ENCODE results near the gene IL12RB2.
A peak's percentile ranks its signal among the peaks of the same experiment; 100 is the strongest.
"Not testable (repeated sequence)": the region's sequence is repeated elsewhere in the genome, so short reads cannot be mapped to it uniquely, and the experiment has no call there.

Gene IL12RB2

GRCh38 chr1:67399199-67399993, 91.7 kb downstream of the IL12RB2 start:
- TF ChIP-seq PAX5 (IDR thresholded peaks at IDR 0.05; ENCODE audit: insufficient read depth, low read length, severe bottlenecking) (no peak), POLR2A (IDR thresholded peaks at IDR 0.05; ENCODE audit: low read depth, low read length) (0 out of 2 replicates have a peak, but pooled peaks have one; percentile 19)
- DNase-seq (ENCODE audit: insufficient read length, low spot score) (no peak), FAIRE-seq (no peak)

GRCh38 chr1:67400029-67400786, 92.5 kb downstream of the IL12RB2 start:
- FAIRE-seq, result not testable (repeated sequence)

DNA sequence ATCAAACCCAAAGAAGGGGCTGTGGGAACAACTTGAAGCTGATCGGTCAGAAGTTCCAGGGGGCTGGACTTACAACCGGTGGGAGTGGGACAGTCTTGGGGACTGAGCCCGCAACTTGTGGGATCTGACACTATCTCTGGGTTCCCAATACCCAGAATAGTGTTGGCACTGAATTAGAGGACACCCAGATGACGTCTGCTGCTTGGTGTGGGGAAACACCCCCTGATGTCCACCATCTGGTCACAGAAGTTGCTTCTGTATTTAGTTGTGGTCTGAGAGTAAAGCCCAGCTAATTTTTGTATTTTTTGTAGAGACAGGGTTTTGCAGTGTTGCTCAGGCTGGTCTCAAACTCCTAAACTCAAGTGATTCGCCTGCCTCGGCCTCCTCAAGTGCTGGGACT, 93.8 kb downstream of the IL12RB2 start:
- FAIRE-seq, result no peak

More at GRCh38 chr1:67400029-67400786, 92.5 kb downstream of the IL12RB2 start:
- DNase-seq (ENCODE audit: insufficient read length, low spot score), result not testable (repeated sequence)

DNA sequence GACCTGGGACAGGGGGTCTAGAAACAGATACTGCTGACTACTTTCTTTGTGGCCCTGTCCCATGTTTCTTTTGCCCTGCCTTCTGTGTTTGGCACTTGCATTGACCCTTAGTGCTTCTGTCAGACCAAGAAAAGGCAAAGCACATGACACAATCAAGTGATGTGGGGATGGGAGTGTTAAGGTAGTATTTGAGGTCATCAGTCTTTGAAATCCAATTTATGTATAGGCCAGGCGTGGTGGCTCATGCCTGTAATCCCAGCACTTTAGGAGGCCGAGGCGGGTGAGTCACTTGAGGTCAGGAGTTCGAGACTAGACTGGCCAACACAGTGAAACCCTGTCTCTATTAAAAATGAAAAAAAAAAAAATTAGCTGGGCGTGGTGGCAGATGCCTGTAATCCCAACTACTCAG, 96.5 kb downstream of the IL12RB2 start:
- TF ChIP-seq PAX5 (IDR thresholded peaks at IDR 0.05; ENCODE audit: insufficient read depth, low read length, severe bottlenecking), result no peak
- FAIRE-seq (no peak), DNase-seq (ENCODE audit: insufficient read length, low spot score) (no peak)

More for the DNA sequence above, 93.8 kb downstream of the IL12RB2 start:
- TF ChIP-seq TAF1 (IDR thresholded peaks at IDR 0.05; ENCODE audit: low read depth, low read length) (no peak), POLR2AphosphoS5 (IDR thresholded peaks at IDR 0.05; ENCODE audit: low read depth, low read length) (peak; percentile 64; the same call in 1 of the 2 replicates)
- DNase-seq (ENCODE audit: insufficient read length, low spot score), result no peak

- FAIRE-seq (no peak), DNase-seq (ENCODE audit: insufficient read length, low spot score) (no peak)
- TF ChIP-seq POU2F2 (IDR thresholded peaks at IDR 0.05; ENCODE audit: low read depth, low read length), result no peak
- TF ChIP-seq TAF1 (IDR thresholded peaks at IDR 0.05; ENCODE audit: low read depth, low read length), result no peak
- no peak for TF ChIP-seq PAX5 (IDR thresholded peaks at IDR 0.05; ENCODE audit: insufficient read depth, low read length, severe bottlenecking)
- no peak for TF ChIP-seq SPI1 (IDR thresholded peaks at IDR 0.05; ENCODE audit: low read depth, low read length)
- no peak for TF ChIP-seq POLR2AphosphoS5 (IDR thresholded peaks at IDR 0.05; ENCODE audit: low read depth, low read length)
- TF ChIP-seq POLR2A (IDR thresholded peaks at IDR 0.05; ENCODE audit: low read depth, low read length), result no peak
Measured at GRCh38 chr1:67405473-67406245, 98.0 kb downstream of the IL12RB2 start.

GRCh38 chr1:67407498-67407897, 99.8 kb downstream of the IL12RB2 start:
- TF ChIP-seq SPI1 (IDR thresholded peaks at IDR 0.05; ENCODE audit: low read depth, low read length), result no peak
- TF ChIP-seq POLR2A (IDR thresholded peaks at IDR 0.05; ENCODE audit: low read depth, low read length), result no peak
- TF ChIP-seq POU2F2 (IDR thresholded peaks at IDR 0.05; ENCODE audit: low read depth, low read length), result no peak
- no peak for TF ChIP-seq PAX5 (IDR thresholded peaks at IDR 0.05; ENCODE audit: insufficient read depth, low read length, severe bottlenecking)
- TF ChIP-seq TAF1 (IDR thresholded peaks at IDR 0.05; ENCODE audit: low read depth, low read length), result no peak
- no peak for TF ChIP-seq POLR2AphosphoS5 (IDR thresholded peaks at IDR 0.05; ENCODE audit: low read depth, low read length)
- no peak for FAIRE-seq

DNA sequence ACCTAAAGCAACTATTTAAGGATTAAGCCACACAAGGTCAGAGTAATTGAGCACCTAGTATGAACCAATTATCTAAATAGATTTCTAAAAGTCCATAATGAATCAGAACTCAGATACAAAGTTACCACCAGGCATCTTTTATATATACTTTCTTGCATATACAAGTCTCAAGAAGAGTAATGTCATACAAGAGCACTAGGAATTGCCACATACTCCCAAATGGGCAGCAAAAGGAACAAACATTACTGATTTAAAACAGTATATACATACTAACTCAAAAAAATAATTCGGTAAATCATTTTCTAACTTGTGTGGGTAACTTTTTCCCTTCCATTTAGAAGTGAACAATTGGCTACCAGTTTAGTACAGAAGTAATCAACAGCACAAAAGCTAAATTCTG, 100.5 kb downstream of the IL12RB2 start:
- no peak for FAIRE-seq

More at GRCh38 chr1:67407498-67407897, 99.8 kb downstream of the IL12RB2 start:
- DNase-seq (ENCODE audit: insufficient read length, low spot score), result no peak

GRCh38 chr1:67413101-67413500, 105.4 kb downstream of the IL12RB2 start:
- TF ChIP-seq SPI1 (IDR thresholded peaks at IDR 0.05; ENCODE audit: low read depth, low read length), result peak; percentile 65
- FAIRE-seq; DNase-seq (ENCODE audit: insufficient read length, low spot score): not testable (repeated sequence)

More for the DNA sequence above, 100.5 kb downstream of the IL12RB2 start:
- DNase-seq (ENCODE audit: insufficient read length, low spot score), result no peak
- TF ChIP-seq PAX5 (IDR thresholded peaks at IDR 0.05; ENCODE audit: insufficient read depth, low read length, severe bottlenecking) (no peak), POU2F2 (IDR thresholded peaks at IDR 0.05; ENCODE audit: low read depth, low read length) (no peak), TAF1 (IDR thresholded peaks at IDR 0.05; ENCODE audit: low read depth, low read length) (no peak), POLR2A (IDR thresholded peaks at IDR 0.05; ENCODE audit: low read depth, low read length) (no peak), SPI1 (IDR thresholded peaks at IDR 0.05; ENCODE audit: low read depth, low read length) (no peak)

DNA sequence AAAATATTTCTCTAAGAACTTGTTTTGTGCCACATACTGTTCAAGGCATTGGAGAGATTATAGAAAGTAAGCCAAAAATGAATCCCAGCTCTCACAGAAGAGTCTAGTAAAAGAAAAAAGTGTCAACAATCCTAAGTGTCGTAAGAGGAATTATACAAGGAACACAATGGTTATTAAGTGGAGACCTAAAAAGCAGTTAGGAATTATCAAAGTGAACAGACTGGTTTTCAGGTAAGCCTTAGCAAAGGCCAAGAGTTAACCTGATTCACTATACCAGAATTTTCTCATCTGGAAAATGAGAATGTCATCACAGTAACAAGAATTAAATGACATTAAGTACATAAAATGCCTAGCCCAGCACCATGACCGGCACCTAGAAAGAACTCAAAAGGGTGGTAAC, 106.9 kb downstream of the IL12RB2 start:
- TF ChIP-seq SPI1 (IDR thresholded peaks at IDR 0.05; ENCODE audit: low read depth, low read length) (no peak), POU2F2 (IDR thresholded peaks at IDR 0.05; ENCODE audit: low read depth, low read length) (no peak), PAX5 (IDR thresholded peaks at IDR 0.05; ENCODE audit: insufficient read depth, low read length, severe bottlenecking) (no peak), POLR2A (IDR thresholded peaks at IDR 0.05; ENCODE audit: low read depth, low read length) (0 out of 2 replicates have a peak, but pooled peaks have one; percentile 21), TAF1 (IDR thresholded peaks at IDR 0.05; ENCODE audit: low read depth, low read length) (no peak), POLR2AphosphoS5 (IDR thresholded peaks at IDR 0.05; ENCODE audit: low read depth, low read length) (no peak)
- DNase-seq (ENCODE audit: insufficient read length, low spot score) (no peak), FAIRE-seq (no peak)

GRCh38 chr1:67415041-67415440, 107.4 kb downstream of the IL12RB2 start:
- DNase-seq (ENCODE audit: insufficient read length, low spot score), result no peak
- no peak for FAIRE-seq
- no peak for TF ChIP-seq TAF1 (IDR thresholded peaks at IDR 0.05; ENCODE audit: low read depth, low read length)
- TF ChIP-seq POLR2AphosphoS5 (IDR thresholded peaks at IDR 0.05; ENCODE audit: low read depth, low read length), result no peak
- no peak for TF ChIP-seq POU2F2 (IDR thresholded peaks at IDR 0.05; ENCODE audit: low read depth, low read length)
- no peak for TF ChIP-seq PAX5 (IDR thresholded peaks at IDR 0.05; ENCODE audit: insufficient read depth, low read length, severe bottlenecking)
- TF ChIP-seq SPI1 (IDR thresholded peaks at IDR 0.05; ENCODE audit: low read depth, low read length), result no peak
- no peak for TF ChIP-seq POLR2A (IDR thresholded peaks at IDR 0.05; ENCODE audit: low read depth, low read length)

All from GM12891 (cell line).